ENCODE data around the gene CD300C.

DNA sequence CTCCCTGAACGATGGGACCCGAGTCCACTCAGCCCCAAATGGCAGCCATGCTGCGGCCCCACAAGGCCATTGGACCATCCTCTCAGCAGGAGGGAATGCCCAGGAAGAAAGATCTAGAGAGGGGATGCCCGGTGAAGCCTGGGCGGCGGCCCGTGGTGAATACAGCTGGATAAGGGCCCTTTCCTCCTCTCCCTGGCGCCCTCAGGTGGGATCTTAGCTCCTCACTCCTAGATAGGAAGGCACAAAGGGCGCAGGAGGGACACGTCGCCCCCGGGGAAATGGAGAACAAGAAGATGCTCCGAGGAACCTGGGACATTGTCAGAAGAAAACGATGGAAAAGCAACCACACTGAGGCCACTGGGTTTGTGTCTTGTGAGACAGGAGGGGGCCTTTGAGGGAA, 2.5 kb downstream of the CD300C start:
- TF ChIP-seq CTCF (IDR thresholded peaks at IDR 0.05) (no peak), POLR2AphosphoS5 (IDR thresholded peaks at IDR 0.05; ENCODE audit: low read depth, low read length) (no peak), TCF7L2 (IDR thresholded peaks at IDR 0.05; ENCODE audit: low read depth, low read length) (no peak)
